ENCODE results near the gene WDR87.

GRCh38 chr19:37867831-37868230 is 38.6 kb downstream of the WDR87 start:
- no peak for TF ChIP-seq CTCF (IDR thresholded peaks at IDR 0.05)
- no peak for TF ChIP-seq POLR2AphosphoS5 (IDR thresholded peaks at IDR 0.05; ENCODE audit: low read depth, low read length)
